ENCODE measurements around the gene MYH6. TPM values are rescaled to one million over a fixed set of nuclear protein-coding genes. Genes with fewer than 3 reads are reported as not detected.
"Not testable (repeated sequence)": the region's sequence is repeated elsewhere in the genome, so short reads cannot be mapped to it uniquely, and the experiment has no call there.

The MYH6 gene
- total RNA-seq, 1 experiment from 2014 or later = not detected

- H3K36me3 ChIP-seq = no peaks in the 10 kb centered on the region
- no peak overlapping the region for H3K4me3 ChIP-seq
- H3K9me3 ChIP-seq (replicated peaks) = no peaks in the 10 kb centered on the region
- no peak overlapping the region for H3K27ac ChIP-seq
- H3K4me1 ChIP-seq = peaks cover 5% of the 10 kb centered on the region
- H3K27me3 ChIP-seq = no peaks in the 10 kb centered on the region
- DNase-seq = no peak
Observed at GRCh38 chr14:23430016-23430722, 22.1 kb upstream of the MYH6 start.

DNA sequence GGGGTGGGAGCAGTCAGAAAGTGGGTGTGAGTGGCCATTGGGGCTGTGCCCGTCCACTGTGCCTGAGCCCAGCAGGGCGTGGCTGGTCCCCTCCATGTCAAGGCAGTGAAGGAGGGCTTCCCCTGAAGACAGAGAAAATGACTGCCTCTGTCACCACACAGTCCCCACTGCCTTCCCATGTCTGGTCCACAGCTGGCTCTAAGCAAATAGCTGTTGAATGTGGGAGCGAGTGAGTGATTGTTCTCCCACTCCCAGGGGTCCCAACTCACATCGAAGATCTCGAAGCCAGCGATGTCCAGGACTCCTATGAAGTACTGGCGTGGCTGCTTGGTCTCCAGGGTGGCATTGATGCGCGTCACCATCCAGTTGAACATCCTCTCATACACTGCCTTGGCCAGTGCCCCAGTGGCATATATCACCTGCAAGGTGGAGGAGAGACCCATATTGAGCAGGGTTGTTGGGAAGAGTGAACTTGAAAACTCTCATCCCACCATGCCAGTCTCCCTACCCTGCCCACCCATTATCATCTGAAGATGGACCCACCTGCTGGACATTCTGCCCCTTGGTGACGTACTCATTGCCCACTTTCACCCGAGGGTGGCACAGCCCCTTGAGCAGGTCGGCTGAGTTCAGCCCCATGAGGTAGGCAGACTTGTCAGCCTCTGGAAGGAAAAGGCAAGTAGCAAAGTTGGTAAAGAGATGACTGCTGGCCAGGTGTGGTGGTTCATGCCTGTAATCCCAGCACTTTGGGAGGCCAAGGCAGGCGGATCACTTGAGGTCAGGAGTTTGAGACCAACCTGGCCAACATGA, 20.8 kb upstream of the MYH6 start:
- Histone ChIP-seq H3K9me3 (replicated peaks) (no peaks in the 10 kb centered on the region), H3K27ac (no peak overlapping the region), H3K36me3 (no peaks in the 10 kb centered on the region), H3K4me3 (no peak overlapping the region), H3K4me1 (peaks cover 4% of the 10 kb centered on the region; the same call in 1 of the 2 replicates), H3K27me3 (no peaks in the 10 kb centered on the region)
- no peak for DNase-seq

DNA sequence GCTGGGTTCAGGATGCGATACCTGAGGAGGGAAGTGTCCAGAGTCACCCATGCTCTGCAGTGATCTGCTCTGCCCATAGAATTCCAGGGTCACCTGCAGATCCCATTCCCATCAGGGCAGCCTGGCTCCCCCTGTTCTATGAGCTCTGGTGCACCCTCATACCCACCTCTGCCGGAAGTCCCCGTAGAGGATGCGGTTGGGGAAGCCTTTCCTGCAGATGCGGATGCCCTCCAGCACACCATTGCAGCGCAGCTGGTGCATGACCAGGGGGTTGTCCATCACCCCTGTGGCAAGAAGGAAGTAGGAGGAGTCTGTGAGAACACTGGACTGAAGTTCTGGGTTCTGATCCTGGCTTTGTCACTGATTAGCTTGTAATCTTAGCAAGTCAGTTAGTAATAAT, 17.7 kb upstream of the MYH6 start:
- not testable (repeated sequence) for H3K36me3 ChIP-seq; H3K27ac ChIP-seq; H3K27me3 ChIP-seq; DNase-seq; H3K9me3 ChIP-seq (replicated peaks); H3K4me3 ChIP-seq; H3K4me1 ChIP-seq

DNA sequence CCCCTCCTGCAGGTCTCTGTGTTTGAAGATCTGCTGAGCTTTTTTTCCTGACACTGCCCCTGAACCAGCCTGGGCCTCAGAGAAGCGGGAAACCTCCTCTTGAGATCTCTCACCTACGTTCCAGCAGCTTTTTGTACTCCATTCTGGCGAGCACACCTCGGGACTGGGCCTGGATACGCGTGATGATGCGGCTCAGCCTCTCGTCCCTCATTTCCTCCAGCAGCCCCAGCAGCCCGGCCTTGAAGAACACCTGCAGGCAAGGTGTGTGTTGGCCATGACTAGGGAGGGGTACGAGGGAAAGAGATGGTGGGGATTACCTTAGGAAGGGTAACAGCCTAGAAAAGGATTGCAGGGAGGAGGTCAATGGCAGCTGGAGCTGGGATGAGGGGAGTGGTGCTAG, 17.1 kb upstream of the MYH6 start:
- Histone ChIP-seq H3K9me3 (replicated peaks) (no peaks in the 10 kb centered on the region), H3K27ac (no peak overlapping the region), H3K36me3 (no peaks in the 10 kb centered on the region), H3K4me3 (no peak overlapping the region), H3K4me1 (no peaks in the 10 kb centered on the region), H3K27me3 (no peaks in the 10 kb centered on the region)
- DNase-seq = no peak

DNA sequence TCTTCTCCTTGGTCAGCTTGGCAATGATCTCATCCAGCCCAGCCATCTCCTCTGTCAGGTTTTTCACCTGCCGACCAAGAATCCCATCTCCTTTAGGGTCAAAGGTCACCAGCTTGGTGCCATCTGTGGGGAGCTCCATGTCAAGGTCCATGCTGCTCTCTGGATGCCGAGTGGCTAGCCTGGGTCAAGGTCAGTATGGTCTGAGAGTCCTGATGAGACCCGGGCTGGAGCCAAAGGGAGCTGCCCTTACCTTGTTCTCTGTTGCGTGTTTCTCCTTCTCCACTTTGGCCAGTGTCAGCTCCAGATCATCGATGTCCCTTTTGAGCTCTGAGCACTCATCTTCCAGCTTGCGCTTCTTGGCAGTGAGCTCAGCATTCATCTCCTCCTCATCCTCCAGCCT, 15.6 kb upstream of the MYH6 start:
- Histone ChIP-seq H3K9me3 (replicated peaks) (no peaks in the 10 kb centered on the region), H3K27me3 (no peaks in the 10 kb centered on the region; the same call in 1 of the 2 replicates), H3K4me3 (no peak overlapping the region), H3K36me3 (no peaks in the 10 kb centered on the region), H3K27ac (no peak overlapping the region), H3K4me1 (no peaks in the 10 kb centered on the region)
- DNase-seq = no peak

GRCh38 chr14:23421594-23421993, 13.5 kb upstream of the MYH6 start:
- Histone ChIP-seq H3K36me3 (no peaks in the 10 kb centered on the region), H3K27me3 (peaks cover 4% of the 10 kb centered on the region; the same call in 1 of the 2 replicates), H3K4me1 (no peaks in the 10 kb centered on the region), H3K9me3 (replicated peaks) (no peaks in the 10 kb centered on the region), H3K27ac (no peak overlapping the region), H3K4me3 (no peak overlapping the region)
- DNase-seq = no peak

- not testable (repeated sequence) for H3K9me3 ChIP-seq (replicated peaks); H3K4me1 ChIP-seq; DNase-seq; H3K27me3 ChIP-seq; H3K4me3 ChIP-seq; H3K27ac ChIP-seq; H3K36me3 ChIP-seq
Observed at GRCh38 chr14:23419646-23420045, 11.6 kb upstream of the MYH6 start.

DNA sequence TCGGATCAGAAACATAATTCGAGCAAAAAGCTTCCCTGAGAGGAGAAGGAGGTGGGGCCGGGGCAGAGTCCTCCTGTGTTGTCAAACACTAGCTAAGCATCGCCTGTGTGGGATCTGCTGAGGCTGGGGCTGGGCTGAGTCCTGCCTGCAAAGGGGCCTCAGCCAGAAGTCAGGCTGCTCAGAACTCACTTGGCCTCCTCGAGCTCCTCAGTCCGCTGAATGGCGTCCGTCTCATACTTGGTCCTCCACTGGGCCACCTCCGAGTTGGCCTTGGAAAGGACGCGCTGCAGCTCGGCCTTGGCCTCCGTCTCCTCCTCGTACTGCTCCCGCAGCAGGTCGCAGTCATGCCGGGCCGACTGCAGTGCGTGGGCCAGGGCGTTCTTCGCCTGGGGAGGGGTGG, 9.9 kb upstream of the MYH6 start:
- Histone ChIP-seq H3K27ac (no peak overlapping the region), H3K27me3 (peaks cover 4% of the 10 kb centered on the region; the same call in 1 of the 2 replicates), H3K4me3 (no peak overlapping the region), H3K9me3 (replicated peaks) (no peaks in the 10 kb centered on the region), H3K4me1 (no peaks in the 10 kb centered on the region), H3K36me3 (no peaks in the 10 kb centered on the region)
- no peak for DNase-seq

DNA sequence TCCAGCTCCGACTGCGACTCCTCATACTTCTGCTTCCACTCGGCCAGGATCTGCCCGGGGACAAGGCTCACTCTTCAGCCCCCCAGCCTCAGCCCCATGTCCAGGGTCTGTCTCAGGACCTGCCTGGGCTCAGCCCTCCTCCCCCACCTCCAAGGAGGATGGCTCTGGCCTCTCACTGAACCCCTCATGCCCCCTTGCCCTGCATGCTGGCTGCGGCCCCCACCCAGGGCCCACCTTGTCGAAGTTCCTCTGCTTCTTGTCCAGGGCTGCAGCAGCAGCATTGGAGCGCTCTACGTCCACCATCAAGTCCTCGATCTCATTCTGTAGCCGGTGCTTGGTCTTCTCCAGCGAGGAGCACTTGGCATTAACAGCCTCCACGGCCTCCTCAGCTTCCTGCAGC, 9.2 kb upstream of the MYH6 start:
- not testable (repeated sequence) for H3K27me3 ChIP-seq; H3K27ac ChIP-seq; H3K4me3 ChIP-seq; H3K4me1 ChIP-seq; H3K9me3 ChIP-seq (replicated peaks); DNase-seq; H3K36me3 ChIP-seq

DNA sequence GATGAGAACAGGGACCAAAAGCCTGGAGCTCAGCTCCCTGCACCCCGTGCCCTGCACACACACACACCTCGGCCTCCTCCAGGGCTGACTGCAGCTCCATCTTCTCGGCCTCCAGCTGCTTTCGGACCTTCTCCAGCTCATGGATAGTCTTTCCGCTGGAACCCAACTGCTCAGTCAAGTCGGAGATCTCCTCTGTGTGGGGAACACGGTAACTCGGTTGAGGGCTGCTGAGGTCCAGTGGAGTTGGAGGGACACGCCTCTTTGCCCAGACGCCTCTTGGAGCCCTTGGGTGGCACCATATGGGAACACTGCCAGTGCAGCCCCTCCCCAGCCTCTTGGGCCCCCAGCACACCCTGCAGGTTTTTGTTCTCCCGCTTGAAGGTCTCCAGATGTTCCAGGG, 8.7 kb upstream of the MYH6 start:
- no peak overlapping the region for H3K27ac ChIP-seq
- no peaks in the 10 kb centered on the region for H3K9me3 ChIP-seq (replicated peaks)
- no peak for DNase-seq
- H3K27me3 ChIP-seq = peaks cover 7% of the 10 kb centered on the region; the same call in 1 of the 2 replicates
- H3K36me3 ChIP-seq = no peaks in the 10 kb centered on the region
- H3K4me3 ChIP-seq = no peak overlapping the region
- H3K4me1 ChIP-seq = no peaks in the 10 kb centered on the region

DNA sequence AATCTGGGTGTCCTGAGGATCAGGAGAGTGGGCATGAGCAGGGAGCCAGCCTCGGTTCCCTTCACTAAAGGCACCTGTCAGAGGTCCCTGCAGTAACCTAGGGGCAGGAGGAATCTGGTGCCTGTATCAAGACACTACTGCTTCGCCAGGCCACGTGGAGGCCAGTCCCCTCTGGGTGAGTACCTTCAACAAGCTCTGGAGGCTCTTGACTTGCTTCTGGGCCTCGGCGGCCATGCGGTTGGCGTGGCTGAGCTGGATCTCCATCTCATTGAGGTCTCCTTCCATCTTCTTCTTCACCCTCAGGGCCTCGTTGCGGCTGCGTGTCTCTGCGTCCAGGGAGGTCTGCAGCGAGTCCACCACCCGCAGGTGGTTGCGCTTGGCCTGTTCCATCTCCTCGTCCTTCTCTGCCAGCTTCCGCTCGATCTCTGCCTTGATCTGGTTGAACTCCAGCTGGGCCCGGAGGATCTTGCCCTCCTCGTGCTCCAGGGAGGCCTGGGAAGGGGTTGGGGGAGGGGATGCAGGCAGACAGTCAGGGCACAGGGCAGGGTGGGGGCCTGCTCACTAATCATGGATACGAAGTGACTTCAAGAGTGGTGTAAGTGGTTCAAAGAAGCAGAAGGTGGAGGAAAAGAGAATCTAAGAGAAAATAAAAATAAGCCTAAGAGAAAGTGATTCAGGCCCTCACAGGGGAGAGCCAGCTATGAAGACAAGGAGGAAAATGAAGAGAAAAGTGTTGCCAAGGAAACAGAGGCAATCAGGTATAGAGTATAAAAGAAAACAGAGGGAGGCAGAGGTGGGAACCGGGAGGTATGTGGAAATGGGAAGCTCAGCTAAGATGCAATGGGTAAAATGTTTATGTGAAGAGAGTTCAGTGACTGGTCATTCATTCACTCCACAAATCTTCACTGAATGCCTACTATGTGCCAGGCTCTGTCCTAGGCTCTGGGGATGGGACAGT, 8.0 kb upstream of the MYH6 start:
- H3K27me3 ChIP-seq = peaks cover 14% of the 10 kb centered on the region; the same call in 1 of the 2 replicates
- no peak for DNase-seq
- no peak overlapping the region for H3K27ac ChIP-seq
- no peak overlapping the region for H3K4me3 ChIP-seq
- no peaks in the 10 kb centered on the region for H3K9me3 ChIP-seq (replicated peaks)
- H3K4me1 ChIP-seq = no peaks in the 10 kb centered on the region
- no peaks in the 10 kb centered on the region for H3K36me3 ChIP-seq

- no peak overlapping the region for H3K4me3 ChIP-seq
- no peaks in the 10 kb centered on the region for H3K36me3 ChIP-seq
- H3K9me3 ChIP-seq (replicated peaks) = no peaks in the 10 kb centered on the region
- H3K27me3 ChIP-seq = peaks cover 16% of the 10 kb centered on the region; the same call in 1 of the 2 replicates
- H3K27ac ChIP-seq = no peak overlapping the region
- no peak for DNase-seq
- H3K4me1 ChIP-seq = no peaks in the 10 kb centered on the region
Observed at GRCh38 chr14:23414906-23415820, 7.1 kb upstream of the MYH6 start.

DNA sequence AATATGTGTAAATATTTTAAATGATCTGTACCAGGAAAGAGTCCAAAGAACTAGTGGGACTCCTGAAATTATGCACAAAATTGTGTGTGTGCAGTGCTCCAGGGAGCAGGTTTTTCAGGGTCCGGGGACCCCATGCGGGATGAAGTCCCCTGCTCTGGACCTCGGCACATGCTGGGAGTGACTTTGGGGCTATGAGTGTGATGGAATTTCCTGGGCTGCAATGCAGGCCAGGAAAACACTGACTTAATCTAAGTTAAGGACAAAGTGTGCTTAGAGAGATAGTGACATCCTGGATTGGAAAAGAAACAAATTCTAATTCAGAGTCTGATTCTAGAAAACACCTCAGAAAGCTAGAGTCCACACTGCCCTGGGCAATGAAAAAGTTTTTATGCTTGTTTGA, 6.2 kb upstream of the MYH6 start:
- Histone ChIP-seq H3K9me3 (replicated peaks) (no peaks in the 10 kb centered on the region), H3K27me3 (peaks cover 16% of the 10 kb centered on the region; the same call in 1 of the 2 replicates), H3K27ac (no peak overlapping the region), H3K4me1 (no peaks in the 10 kb centered on the region), H3K4me3 (no peak overlapping the region), H3K36me3 (no peaks in the 10 kb centered on the region)
- DNase-seq = no peak

DNA sequence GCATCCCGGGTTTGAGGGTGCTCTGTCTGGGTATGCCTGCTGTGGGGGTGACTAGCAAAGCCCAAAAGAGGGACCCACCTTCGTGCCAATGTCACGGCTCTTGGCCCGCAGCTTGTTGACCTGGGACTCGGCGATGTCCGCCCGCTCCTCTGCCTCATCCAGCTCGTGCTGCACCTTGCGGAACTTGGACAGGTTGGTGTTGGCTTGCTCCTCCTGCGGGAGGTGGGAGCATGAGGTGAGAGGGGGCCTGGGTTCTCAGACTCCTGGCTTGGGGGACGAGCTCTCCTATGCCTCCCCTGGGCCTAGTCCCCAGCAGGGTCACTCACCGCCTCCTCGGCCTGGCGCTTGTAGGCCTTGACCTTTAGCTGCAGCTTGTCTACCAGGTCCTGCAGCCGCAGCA, 5.6 kb upstream of the MYH6 start:
- no peak for DNase-seq
- Histone ChIP-seq H3K27ac (no peak overlapping the region), H3K27me3 (peaks cover 16% of the 10 kb centered on the region; the same call in 1 of the 2 replicates), H3K9me3 (replicated peaks) (no peaks in the 10 kb centered on the region), H3K36me3 (no peaks in the 10 kb centered on the region), H3K4me3 (no peak overlapping the region), H3K4me1 (no peaks in the 10 kb centered on the region)

All from SJCRH30 (cell line).